Measurements from ENCODE around the gene AK9. TPM values are rescaled to one million over a fixed set of nuclear protein-coding genes. Genes with fewer than 3 reads are reported as not detected.

The AK9 gene
- total and polyA plus RNA-seq, 9 of the 15 experiments (the other 6 are each of a cell fraction or from before 2014, with no cell fraction given), result 0.59 to 1.9 (median 1.2) TPM

- no TSS peak for BruUV-seq (replicated peaks)
- Histone ChIP-seq H4K20me1 (replicated peaks; ENCODE audit: control insufficient read depth, insufficient read depth, low read length) (no peaks in the 10 kb centered on the region; the same call in 1 of the 2 replicates), H3K4me1 (replicated peaks in 1 of 2; ENCODE audit: control insufficient read depth in 2 of 2, insufficient read depth in 2 of 2, low read length in 2 of 2) (no peaks in the 10 kb centered on the region), H3K4me2 (ENCODE audit: insufficient read depth, low read length) (no peak overlapping the region), H3K27ac (ENCODE audit: extremely low read depth, low read depth, low read length) (no peak overlapping the region), H3K4me3 (no peak overlapping the region), H3K79me2 (ENCODE audit: control insufficient read depth, insufficient read depth, low read length) (no peaks in the 10 kb centered on the region), H2AFZ (ENCODE audit: low read depth, low read length) (no peak overlapping the region), H3K9me3 (replicated peaks; ENCODE audit: control insufficient read depth, insufficient read depth, low read depth, low read length) (no peaks in the 10 kb centered on the region), H3K27me3 (ENCODE audit: control insufficient read depth in 2 of 2, insufficient read depth in 2 of 2, low read length in 2 of 2) (peaks cover 6 to 10% of the 10 kb centered on the region in 2 experiments; a peak in 3 of 5 replicates), H3K36me3 (ENCODE audit: control insufficient read depth, insufficient read depth, low read length) (no peaks in the 10 kb centered on the region), H3K9ac (ENCODE audit: insufficient read depth in 1 of 2, low read depth in 2 of 2, low read length in 2 of 2) (no peak overlapping the region), H3K9me1 (ENCODE audit: control insufficient read depth, insufficient read depth, low read length) (peaks cover 4% of the 10 kb centered on the region)
- no peak for DNase-seq (ENCODE audit: extremely low read depth in 1 of 4, low spot score in 3 of 4)
- FAIRE-seq, result no peak
- 24% methylated on average over 1 of the region's 1 CpG for WGBS (ENCODE audit: insufficient coverage, low coverage, missing lambda C conversion rate)
- TF ChIP-seq SPI1 (IDR thresholded peaks at IDR 0.05; ENCODE audit: borderline replicate concordance, low read depth, low read length), result no peak
- no peak for TF ChIP-seq BMI1 (IDR thresholded peaks at IDR 0.05; ENCODE audit: low read length)
- no peak for TF ChIP-seq TAF7 (tag; IDR thresholded peaks at IDR 0.05)
- TF ChIP-seq SUPT5H (IDR thresholded peaks at IDR 0.05), result no peak
- no peak for TF ChIP-seq SP2 (IDR thresholded peaks at IDR 0.05; ENCODE audit: extremely low read depth, low read depth, low read length, poor library complexity, severe bottlenecking)
- TF ChIP-seq HMG20A (CRISPR knock-in tag; conservative IDR thresholded peaks at IDR 0.05), result no peak
- no peak for TF ChIP-seq RAD21 (CRISPR knock-in tag; conservative IDR thresholded peaks at IDR 0.05 in 1 of 2, IDR thresholded peaks at IDR 0.05 in 1 of 2)
- TF ChIP-seq HSF4 (CRISPR knock-in tag; IDR thresholded peaks at IDR 0.05; ENCODE audit: borderline replicate concordance), result no peak
- no peak for TF ChIP-seq ZBTB17 (CRISPR knock-in tag; IDR thresholded peaks at IDR 0.05)
- TF ChIP-seq ZNF274 (IDR thresholded peaks at IDR 0.05; ENCODE audit: borderline replicate concordance, low read depth, low read length), result no peak
- no peak for TF ChIP-seq MAX (CRISPR knock-in tag; IDR thresholded peaks at IDR 0.05)
- no peak for TF ChIP-seq CEBPB (tag; IDR thresholded peaks at IDR 0.05)
- in situ Hi-C loops (cut with MboI), result no loop called here
- CTCF ChIA-PET (ENCODE audit: low intra/inter-chr PET ratio), result no interaction called here
- POLR2A ChIA-PET, result interaction anchor here (0.6 kb wide), 1 partner anchor 612 kb away, joined by 4 read pairs; no protein-coding TSS in a partner anchor
- no peak for ATAC-seq
- intact Hi-C loops (cut with micrococcal nuclease), result no loop called here
Measured at GRCh38 chr6:109714611-109715010, 23.6 kb upstream of the AK9 start.

Data from K562 (cell line).